KMS-11 (cell line): ENCODE measurements around the gene FHOD3.

Experiments used
- H2AFZ ChIP-seq: fragments of 200-600 bp; sonication (generic); 2 replicates; pipeline ENCODE4 v1.6.1; 2016; ENCODE audit warnings: antibody characterized with exemption, mixed run types, low read depth
- H3K27ac ChIP-seq: fragments of 200-600 bp; sonication (generic); 2 replicates; pipeline ENCODE4 v1.6.1; 2016; ENCODE audit warnings: mild to moderate bottlenecking, mixed run types
- H3K27me3 ChIP-seq: fragments of 200-600 bp; sonication (generic); 2 replicates; pipeline ENCODE4 v1.6.1; 2017; ENCODE audit warnings: mild to moderate bottlenecking, low read depth, mixed run types, moderate library complexity; ENCODE audit not compliant: insufficient read depth
- H3K36me3 ChIP-seq: fragments of 200-600 bp; sonication (generic); 2 replicates; pipeline ENCODE4 v1.6.1; 2017; ENCODE audit warnings: mild to moderate bottlenecking, mixed run types; ENCODE audit not compliant: insufficient read depth
- H3K4me1 ChIP-seq: fragments of 200-600 bp; sonication (generic); 2 replicates; pipeline ENCODE4 v1.6.1; 2016; ENCODE audit warnings: mild to moderate bottlenecking, low read depth, mixed run types; ENCODE audit not compliant: poor library complexity, severe bottlenecking
- H3K4me2 ChIP-seq: fragments of 200-600 bp; sonication (generic); 2 replicates; pipeline ENCODE4 v1.7.0; 2016; ENCODE audit warnings: mild to moderate bottlenecking, mixed run types
- H3K4me3 ChIP-seq: fragments of 200-600 bp; sonication (generic); IDR thresholded peaks from 2 replicates; pipeline ENCODE4 v1.6.1; 2017; ENCODE audit warnings: low read depth, low read length, mixed read lengths; ENCODE audit not compliant: insufficient read depth
- H3K79me2 ChIP-seq: fragments of 200-600 bp; sonication (generic); 2 replicates; pipeline ENCODE4 v1.6.1; 2016; ENCODE audit warnings: low read depth, mixed run types; ENCODE audit not compliant: insufficient read depth
- H3K9ac ChIP-seq: fragments of 200-600 bp; sonication (generic); 2 replicates; pipeline ENCODE4 v1.6.1; 2016; ENCODE audit warnings: mild to moderate bottlenecking, mixed run types
- H4K20me1 ChIP-seq: fragments of 200-600 bp; sonication (generic); 2 replicates; pipeline ENCODE4 v1.6.1; 2016; ENCODE audit warnings: mild to moderate bottlenecking, mixed run types; ENCODE audit not compliant: insufficient read depth
- CTCF ChIP-seq: fragments of 200-600 bp; sonication (generic); conservative IDR thresholded peaks from 2 replicates; pipeline ENCODE4 v1.6.1; 2017; ENCODE audit warnings: low read depth, mild to moderate bottlenecking, antibody characterized with exemption, low read length, moderate library complexity, mixed read lengths

FHOD3 gene

GRCh38 chr18:36688020-36688965 lies 390.8 kb downstream of the FHOD3 start:
- no peak overlapping the region for H3K9ac ChIP-seq
- no peaks in the 10 kb centered on the region for H3K27me3 ChIP-seq
- no peak overlapping the region for H3K4me3 ChIP-seq
- H4K20me1 ChIP-seq, result no peaks in the 10 kb centered on the region
- TF ChIP-seq CTCF, result peak; percentile 90
- no peaks in the 10 kb centered on the region for H3K36me3 ChIP-seq
- no peaks in the 10 kb centered on the region for H3K79me2 ChIP-seq
- H3K4me1 ChIP-seq, result no peaks in the 10 kb centered on the region
- H3K4me2 ChIP-seq, result no peak overlapping the region
- H2AFZ ChIP-seq, result no peak overlapping the region
- H3K27ac ChIP-seq, result no peak overlapping the region

- Histone ChIP-seq H3K4me3 (no peak overlapping the region), H3K27me3 (no peaks in the 10 kb centered on the region), H3K9ac (no peak overlapping the region), H2AFZ (no peak overlapping the region), H3K4me1 (no peaks in the 10 kb centered on the region), H3K36me3 (no peaks in the 10 kb centered on the region), H4K20me1 (no peaks in the 10 kb centered on the region), H3K79me2 (no peaks in the 10 kb centered on the region), H3K27ac (no peak overlapping the region), H3K4me2 (no peak overlapping the region)
- TF ChIP-seq CTCF, result no peak
Observed at GRCh38 chr18:36692371-36692770, 394.9 kb downstream of the FHOD3 start.

GRCh38 chr18:36692921-36693332 lies 395.4 kb downstream of the FHOD3 start:
- H3K4me3 ChIP-seq, result no peak overlapping the region
- no peak overlapping the region for H3K4me2 ChIP-seq
- H3K27ac ChIP-seq, result no peak overlapping the region
- no peak for TF ChIP-seq CTCF
- H3K9ac ChIP-seq, result no peak overlapping the region
- H4K20me1 ChIP-seq, result no peaks in the 10 kb centered on the region
- H2AFZ ChIP-seq, result no peak overlapping the region
- H3K27me3 ChIP-seq, result no peaks in the 10 kb centered on the region
- no peaks in the 10 kb centered on the region for H3K36me3 ChIP-seq
- H3K79me2 ChIP-seq, result no peaks in the 10 kb centered on the region
- no peaks in the 10 kb centered on the region for H3K4me1 ChIP-seq

- H3K9ac ChIP-seq, result no peak overlapping the region
- H3K4me1 ChIP-seq, result no peaks in the 10 kb centered on the region
- no peak overlapping the region for H3K4me2 ChIP-seq
- H3K27ac ChIP-seq, result no peak overlapping the region
- H4K20me1 ChIP-seq, result no peaks in the 10 kb centered on the region
- H3K79me2 ChIP-seq, result no peaks in the 10 kb centered on the region
- TF ChIP-seq CTCF, result no peak
- no peak overlapping the region for H3K4me3 ChIP-seq
- H3K27me3 ChIP-seq, result no peaks in the 10 kb centered on the region
- no peaks in the 10 kb centered on the region for H3K36me3 ChIP-seq
- no peak overlapping the region for H2AFZ ChIP-seq
Observed at GRCh38 chr18:36693931-36694620, 396.6 kb downstream of the FHOD3 start.
